ENCODE measurements around the gene ALAD. TPM values are rescaled to one million over a fixed set of nuclear protein-coding genes. Genes with fewer than 3 reads are reported as not detected.

ALAD gene
- total RNA-seq, 4 donors from 2014 or later, result 26.0 to 60.7 (median 39.9) TPM

- no peak for DNase-seq (ENCODE audit: low spot score in 2 of 2)
- H3K4me3 ChIP-seq (ENCODE audit: low read depth, poor library complexity, severe bottlenecking), result no peak overlapping the region
- TF ChIP-seq CTCF (IDR thresholded peaks at IDR 0.05) (no peak), POLR2A (IDR thresholded peaks at IDR 0.05) (no peak)
- intact Hi-C loops (cut with DNase I; ENCODE audit: low total_unique reads), result no loop called here
Observed at GRCh38 chr9:113431191-113431590, 30.1 kb upstream of the ALAD start.

GRCh38 chr9:113428062-113428615 lies 27.1 kb upstream of the ALAD start:
- intact Hi-C loops (cut with DNase I; ENCODE audit: low total_unique reads), result no loop called here
- TF ChIP-seq POLR2A (IDR thresholded peaks at IDR 0.05), result no peak
- TF ChIP-seq CTCF (IDR thresholded peaks at IDR 0.05), result no peak
- no peak overlapping the region for H3K4me3 ChIP-seq (ENCODE audit: low read depth, poor library complexity, severe bottlenecking)
- WGBS, 2 donors, result 94 to 96% methylated on average over 1 of the region's 1 CpG
- DNase-seq (ENCODE audit: low spot score in 2 of 2), result no peak

- DNase-seq (ENCODE audit: low spot score in 2 of 2), result no peak
- H3K4me3 ChIP-seq (ENCODE audit: low read depth, poor library complexity, severe bottlenecking), result no peak overlapping the region
- intact Hi-C loops (cut with DNase I; ENCODE audit: low total_unique reads), result no loop called here
- WGBS, 2 donors, result 94 to 95% methylated on average over 2 of the region's 2 CpGs
- TF ChIP-seq POLR2A (IDR thresholded peaks at IDR 0.05) (no peak), CTCF (IDR thresholded peaks at IDR 0.05) (no peak)
Observed at GRCh38 chr9:113427629-113428028, 26.5 kb upstream of the ALAD start.

- DNase-seq (ENCODE audit: low spot score in 2 of 2), result no peak
- TF ChIP-seq POLR2A (IDR thresholded peaks at IDR 0.05) (no peak), CTCF (IDR thresholded peaks at IDR 0.05) (no peak)
- intact Hi-C loops (cut with DNase I; ENCODE audit: low total_unique reads), result no loop called here
- WGBS, 2 donors, result 89 to 93% methylated on average over 1 of the region's 1 CpG
- H3K4me3 ChIP-seq (ENCODE audit: low read depth, poor library complexity, severe bottlenecking), result no peak overlapping the region
Observed at GRCh38 chr9:113426701-113427100, 25.6 kb upstream of the ALAD start.

- no peak overlapping the region for H3K4me3 ChIP-seq (ENCODE audit: low read depth, poor library complexity, severe bottlenecking)
- WGBS, 2 donors, result 48 to 59% methylated on average over 2 of the region's 2 CpGs
- DNase-seq (ENCODE audit: low spot score in 2 of 2), result no peak
- intact Hi-C loops (cut with DNase I; ENCODE audit: low total_unique reads), result no loop called here
- TF ChIP-seq CTCF (IDR thresholded peaks at IDR 0.05) (no peak), POLR2A (IDR thresholded peaks at IDR 0.05) (no peak)
Observed at GRCh38 chr9:113425072-113425471, 24.0 kb upstream of the ALAD start.

GRCh38 chr9:113421726-113422125 lies 20.6 kb upstream of the ALAD start:
- 70 to 82% methylated on average over 3 of the region's 3 CpGs for WGBS, 2 donors
- H3K4me3 ChIP-seq (ENCODE audit: low read depth, poor library complexity, severe bottlenecking), result no peak overlapping the region
- intact Hi-C loops (cut with DNase I; ENCODE audit: low total_unique reads), result no loop called here
- no peak for TF ChIP-seq POLR2A (IDR thresholded peaks at IDR 0.05)
- TF ChIP-seq CTCF (IDR thresholded peaks at IDR 0.05), result no peak
- no peak for DNase-seq (ENCODE audit: low spot score in 2 of 2)

Data from lower leg skin (tissue), 4 donors.